GM12891 (cell line): ENCODE measurements around the gene PLA2G4F.

ENCODE experiments used
- PAX5 ChIP-seq: IDR thresholded peaks from 2 replicates; pipeline ENCODE4 v1.6.1; 2011; ENCODE audit warnings: low read length, moderate library complexity, mild to moderate bottlenecking; ENCODE audit not compliant: insufficient read depth, severe bottlenecking
- POLR2AphosphoS5 ChIP-seq: IDR thresholded peaks from 2 replicates; pipeline ENCODE4 v1.6.1; 2011; ENCODE audit warnings: low read depth, low read length, control low read depth

- TF ChIP-seq POLR2AphosphoS5, result no peak
- TF ChIP-seq PAX5, result no peak
Observed at GRCh38 chr15:42175671-42176070, 19.2 kb upstream of the PLA2G4F start.
